ENCODE measurements around the gene ELL.

Gene ELL

GRCh38 chr19:18415178-18415867 is 106.5 kb downstream of the ELL start:
- in situ Hi-C loops (cut with MboI; ENCODE audit: low sequenced_read_pairs), result loop anchor here (10.0 kb wide), 1 partner anchor 221 kb away; the partner anchor contains the start of gene MPV17L2

DNA sequence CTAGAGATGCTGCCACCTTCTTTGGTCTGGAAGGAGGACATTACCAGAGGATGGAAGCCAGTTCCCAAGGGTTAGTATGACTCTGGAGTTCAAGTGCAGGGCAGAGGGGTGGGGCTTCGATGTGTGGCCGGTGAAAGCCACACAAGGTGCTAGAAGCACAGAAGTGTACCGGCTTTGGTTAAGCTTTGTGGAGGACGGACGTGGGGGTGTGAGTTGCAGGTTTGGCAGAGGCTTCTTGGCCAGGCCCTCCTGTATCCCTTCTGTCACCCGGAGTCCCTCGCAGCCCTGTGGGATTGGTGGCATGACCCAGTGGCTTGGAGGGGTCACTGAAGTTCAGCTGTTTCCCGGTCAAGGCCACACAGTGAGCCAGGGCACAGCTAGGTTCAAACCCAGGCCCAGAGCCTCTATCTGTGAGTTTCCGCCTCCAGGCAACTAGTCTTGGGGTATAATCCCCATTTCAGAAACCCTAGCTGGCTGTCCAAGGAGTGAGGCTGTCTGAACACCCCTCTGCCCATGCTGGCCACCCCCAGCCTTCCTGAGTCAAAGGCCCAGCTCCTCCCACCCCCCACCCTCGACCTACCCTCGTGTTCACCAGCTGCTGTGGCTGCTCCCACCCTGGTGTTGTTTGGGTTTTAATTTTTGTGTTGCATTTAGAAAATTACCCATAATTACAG is 107.2 kb downstream of the ELL start:
- in situ Hi-C loops (cut with MboI; ENCODE audit: low sequenced_read_pairs), result loop anchor here (10.0 kb wide), 1 partner anchor 220 kb away; the partner anchor contains the start of gene MPV17L2

GRCh38 chr19:18412610-18413239 is 109.1 kb downstream of the ELL start:
- in situ Hi-C loops (cut with MboI; ENCODE audit: low sequenced_read_pairs), result loop anchor here (10.0 kb wide), 1 partner anchor 218 kb away; the partner anchor contains the start of gene MPV17L2

GRCh38 chr19:18408053-18408476 is 113.8 kb downstream of the ELL start:
- in situ Hi-C loops (cut with MboI; ENCODE audit: low sequenced_read_pairs), result loop anchor here (10.0 kb wide), 2 partner anchors 133 to 193 kb away; partner anchors contain the start of gene IQCN

GRCh38 chr19:18406749-18407148 is 115.1 kb downstream of the ELL start:
- in situ Hi-C loops (cut with MboI; ENCODE audit: low sequenced_read_pairs), result loop anchor here (10.0 kb wide), 2 partner anchors 132 to 192 kb away; partner anchors contain the start of gene IQCN

GRCh38 chr19:18405754-18406153 is 116.1 kb downstream of the ELL start:
- in situ Hi-C loops (cut with MboI; ENCODE audit: low sequenced_read_pairs), result loop anchor here (10.0 kb wide), 2 partner anchors 131 to 191 kb away; partner anchors contain the start of gene IQCN

DNA sequence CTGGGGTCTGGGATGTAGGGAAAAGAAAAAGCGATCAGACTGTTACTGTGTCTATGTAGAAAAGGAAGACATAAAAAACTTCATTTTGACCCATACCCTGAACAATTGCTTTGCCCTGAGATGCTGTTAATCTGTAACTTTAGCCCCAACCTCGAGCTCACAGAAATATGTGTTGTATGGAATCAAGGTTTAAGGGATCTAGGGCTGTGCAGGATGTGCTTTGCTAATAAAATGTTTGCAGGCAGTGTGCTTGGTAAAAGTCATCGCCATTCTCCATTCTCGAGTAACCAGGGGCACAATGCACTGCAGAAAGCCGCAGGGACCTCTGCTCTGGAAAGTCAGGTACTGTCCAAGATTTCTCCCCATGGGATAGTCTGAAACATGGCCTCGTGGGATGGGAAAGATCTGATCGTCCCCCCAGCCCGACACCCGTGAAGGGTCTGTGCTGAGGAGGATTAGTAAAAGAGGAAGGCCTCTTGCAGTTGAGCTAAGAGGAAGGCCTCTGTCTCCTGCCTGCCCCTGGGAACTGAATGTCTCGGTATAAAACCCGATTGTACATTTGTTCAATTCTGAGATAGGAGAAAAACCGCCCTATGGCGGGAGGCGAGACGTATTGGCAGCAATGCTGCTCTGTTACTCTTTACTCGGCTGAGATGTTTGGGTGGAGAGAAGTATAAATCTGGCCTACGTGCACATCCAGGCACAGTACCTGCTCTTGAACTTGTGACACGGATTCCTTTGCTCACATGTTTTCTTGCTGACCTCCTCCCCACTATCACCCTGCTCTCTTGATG is 119.2 kb downstream of the ELL start:
- in situ Hi-C loops (cut with MboI; ENCODE audit: low sequenced_read_pairs), result loop anchor here (10.0 kb wide), 2 partner anchors 128 to 188 kb away; partner anchors contain the start of gene IQCN

DNA sequence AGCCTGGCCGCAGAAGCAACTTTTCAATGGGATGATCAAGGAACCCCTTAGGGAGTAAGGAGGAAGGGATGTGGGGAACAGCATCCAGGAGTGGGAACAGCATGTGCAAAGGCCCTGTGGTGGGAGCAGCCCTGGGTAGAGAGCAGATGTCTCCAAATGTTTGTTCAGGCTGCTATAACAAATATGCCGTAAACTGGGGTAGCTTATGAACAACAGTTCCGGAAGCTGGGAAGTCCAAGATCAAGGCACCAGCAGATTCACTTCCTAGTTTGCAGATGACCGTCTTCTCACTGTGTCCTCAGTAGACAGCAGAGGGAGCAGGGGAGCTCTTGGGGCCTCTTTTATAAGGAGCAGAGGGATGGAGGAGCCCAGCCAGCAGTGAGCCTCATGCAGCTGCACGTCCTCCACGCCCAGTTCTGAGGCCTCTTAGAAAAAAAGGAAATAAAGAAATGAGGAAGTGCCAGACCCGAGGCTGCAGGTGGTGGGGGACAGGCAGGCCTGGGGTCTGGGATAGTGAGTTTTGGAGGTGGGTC is 120.2 kb downstream of the ELL start:
- in situ Hi-C loops (cut with MboI; ENCODE audit: low sequenced_read_pairs), result loop anchor here (10.0 kb wide), 2 partner anchors 127 to 187 kb away; partner anchors contain the start of gene IQCN

- in situ Hi-C loops (cut with MboI; ENCODE audit: low sequenced_read_pairs), result no loop called here
Measured at GRCh38 chr19:18399008-18399407, 122.9 kb downstream of the ELL start.

- in situ Hi-C loops (cut with MboI; ENCODE audit: low sequenced_read_pairs), result no loop called here
Measured at GRCh38 chr19:18397242-18398202, 124.3 kb downstream of the ELL start, which contains the start of gene LRRC25. Gene LRRC25 (minus strand): TSS chr19:18397622. CDS start chr19:18396963, 659 bp downstream.

DNA sequence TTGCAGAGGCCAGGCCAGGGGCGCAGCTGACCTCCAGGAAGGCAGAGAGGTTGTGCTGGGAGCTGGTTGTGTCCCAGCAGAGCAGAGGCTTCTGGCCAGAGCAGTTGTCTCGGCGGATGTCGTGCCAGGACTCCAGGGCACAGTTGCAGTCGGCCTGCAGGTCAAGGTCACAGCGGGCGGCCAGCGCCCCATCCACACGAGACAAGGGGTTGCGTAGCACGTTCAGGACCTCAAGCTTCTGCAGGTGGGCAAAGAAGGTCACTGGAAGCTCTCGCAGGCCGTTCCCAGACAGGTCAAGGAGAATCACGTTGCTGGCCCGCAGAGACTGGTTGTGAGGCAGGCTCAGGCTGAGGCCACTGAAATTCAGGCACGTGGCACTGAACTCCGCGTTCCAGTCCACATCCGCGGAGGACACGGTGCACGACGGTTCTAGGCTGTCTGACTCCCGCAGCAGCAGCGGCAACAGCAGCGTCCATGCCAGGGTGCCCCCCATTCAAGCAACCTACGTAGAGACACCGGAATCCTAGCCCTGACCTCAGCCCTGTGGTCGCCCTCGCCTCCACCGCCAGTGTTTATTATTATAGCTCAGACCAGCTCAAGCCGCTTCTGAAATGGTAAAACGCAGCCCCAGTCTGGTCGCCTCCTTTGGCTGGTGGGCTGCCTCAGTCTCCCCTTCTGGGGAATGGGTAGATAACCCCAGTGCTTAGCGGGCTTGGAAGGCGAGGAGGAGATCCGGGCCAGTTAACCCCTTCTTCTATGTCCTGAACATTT is 125.2 kb downstream of the ELL start:
- in situ Hi-C loops (cut with MboI; ENCODE audit: low sequenced_read_pairs), result no loop called here

DNA sequence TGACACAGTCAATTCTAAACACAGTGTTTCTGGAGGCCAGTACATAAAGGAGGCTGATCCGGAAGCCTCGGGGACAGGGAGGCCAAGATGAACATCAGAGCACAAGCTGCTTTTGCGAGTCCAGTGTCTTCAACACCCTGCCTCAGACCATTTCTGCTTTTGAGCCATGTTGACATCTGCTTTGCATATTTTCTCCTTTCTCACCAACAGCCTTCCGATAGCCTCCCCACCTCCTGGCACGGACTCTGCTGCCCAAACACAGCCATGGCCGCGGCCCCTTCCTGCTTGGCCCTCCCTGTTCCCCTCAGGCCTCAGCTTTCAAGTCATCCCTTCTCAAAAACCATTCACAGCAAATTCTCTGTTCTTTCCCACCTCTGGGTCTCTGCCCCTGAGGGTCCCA is 128.0 kb downstream of the ELL start:
- in situ Hi-C loops (cut with MboI; ENCODE audit: low sequenced_read_pairs), result no loop called here

DNA sequence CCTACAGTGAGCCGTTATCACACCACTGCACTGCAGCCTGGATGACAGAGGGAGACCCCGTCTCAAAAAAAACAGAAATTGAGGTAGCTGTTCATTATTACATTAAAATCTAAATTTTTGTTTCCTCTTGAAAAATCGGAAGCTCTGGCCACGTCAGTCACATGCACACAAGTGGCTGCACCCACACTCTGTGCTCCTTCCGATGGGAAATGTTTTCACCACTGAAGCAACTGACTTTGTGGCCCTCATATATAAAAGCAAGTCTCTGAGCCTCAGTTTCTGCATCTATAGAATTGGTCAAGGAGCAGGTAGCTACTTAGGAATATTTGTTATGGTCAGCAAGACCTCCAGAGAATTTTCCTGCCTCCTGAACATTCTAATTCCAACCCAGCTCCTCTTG is 128.9 kb downstream of the ELL start:
- in situ Hi-C loops (cut with MboI; ENCODE audit: low sequenced_read_pairs), result no loop called here
